Smooth muscle cell (in vitro differentiated cells): ENCODE results near the gene FOXN3. TPM values are rescaled to one million over a fixed set of nuclear protein-coding genes. Genes with fewer than 3 reads are reported as not detected.
A peak's percentile ranks its signal among the peaks of the same experiment; 100 is the strongest.

Source experiments
- DNase-seq: peaks from one replicate; lab custom pipeline; 2025; ENCODE audit not compliant: unreplicated experiment; lab: John Stamatoyannopoulos, UW
- H2AFZ ChIP-seq: fragments of 200-600 bp; sonication (generic); 2 replicates; pipeline ENCODE4 v1.6.0; 2016; ENCODE audit warnings: antibody characterized with exemption, low read depth, mild to moderate bottlenecking
- H3F3A ChIP-seq: fragments of 200-600 bp; sonication (generic); 2 replicates; pipeline ENCODE4 v1.6.0; 2017; ENCODE audit warnings: antibody characterized with exemption, low read depth
- H3K27ac ChIP-seq: fragments of 200-600 bp; sonication (generic); 2 replicates; pipeline ENCODE4 v1.5.1; 2016; ENCODE audit warnings: low read depth, mild to moderate bottlenecking
- H3K27me3 ChIP-seq: fragments of 200-600 bp; sonication (generic); 2 replicates; pipeline ENCODE4 v1.6.1; 2016; ENCODE audit warnings: low read depth, mild to moderate bottlenecking
- H3K36me3 ChIP-seq: fragments of 200-600 bp; sonication (generic); 2 replicates; pipeline ENCODE4 v1.5.1; 2016; ENCODE audit warnings: low read depth
- H3K4me1 ChIP-seq: fragments of 200-600 bp; sonication (generic); 2 replicates; pipeline ENCODE4 v1.5.1; 2016; ENCODE audit warnings: low read depth
- H3K4me2 ChIP-seq: fragments of 200-600 bp; sonication (generic); 2 replicates; pipeline ENCODE4 v1.6.0; 2016; ENCODE audit warnings: mild to moderate bottlenecking
- H3K4me3 ChIP-seq: fragments of 200-600 bp; sonication (generic); 2 replicates; pipeline ENCODE4 v1.5.1; 2016; ENCODE audit warnings: mild to moderate bottlenecking
- H3K79me2 ChIP-seq: fragments of 200-600 bp; sonication (generic); 2 replicates; pipeline ENCODE4 v1.6.0; 2016; ENCODE audit warnings: low read depth, mild to moderate bottlenecking
- H3K9ac ChIP-seq: fragments of 200-600 bp; sonication (generic); 2 replicates; pipeline ENCODE4 v1.6.0; 2016; ENCODE audit warnings: low read depth
- H3K9me3 ChIP-seq: fragments of 200-600 bp; sonication (generic); replicated peaks from 2 replicates; pipeline ENCODE4 v1.5.1; 2016; ENCODE audit warnings: low read depth
- H4K20me1 ChIP-seq: fragments of 200-600 bp; sonication (generic); 2 replicates; pipeline ENCODE4 v1.6.0; 2016; ENCODE audit warnings: low read depth
- WGBS: methylation state at CpG from one replicate; pipeline ENCODE4 v1.1.7; 2016; ENCODE audit warnings: low lambda C conversion rate; 5-methylcytosine and 5-hydroxymethylcytosine counted together
- polyA plus RNA-seq: library from polyadenylated mRNA; unstranded; fragments of >200 nt; fragmentation: Nextera tagmentation; extraction: Ambion mirVana; gene quantifications from 2 replicates; pipeline ENCODE4 v1.2.1, GENCODE V29; 2016
- total RNA-seq: library from RNA; depleted of rRNA; stranded (reverse); fragments of >200 nt; gene quantifications from 2 replicates; pipeline ENCODE4 v1.2.3, GENCODE V29; 2014
- TF ChIP-seq, protein P1 (sequence below): fragments of 200-600 bp; sonication (generic); IDR thresholded peaks from 2 replicates; pipeline ENCODE4 v1.5.1; 2017; ENCODE audit warnings: borderline replicate concordance, mild to moderate bottlenecking, antibody characterized with exemption; ENCODE audit not compliant: insufficient read depth, poor library complexity, severe bottlenecking

The FOXN3 gene
- total and polyA plus RNA-seq, 2 experiments from 2014 or later: 24.5 to 31.5 TPM

DNA sequence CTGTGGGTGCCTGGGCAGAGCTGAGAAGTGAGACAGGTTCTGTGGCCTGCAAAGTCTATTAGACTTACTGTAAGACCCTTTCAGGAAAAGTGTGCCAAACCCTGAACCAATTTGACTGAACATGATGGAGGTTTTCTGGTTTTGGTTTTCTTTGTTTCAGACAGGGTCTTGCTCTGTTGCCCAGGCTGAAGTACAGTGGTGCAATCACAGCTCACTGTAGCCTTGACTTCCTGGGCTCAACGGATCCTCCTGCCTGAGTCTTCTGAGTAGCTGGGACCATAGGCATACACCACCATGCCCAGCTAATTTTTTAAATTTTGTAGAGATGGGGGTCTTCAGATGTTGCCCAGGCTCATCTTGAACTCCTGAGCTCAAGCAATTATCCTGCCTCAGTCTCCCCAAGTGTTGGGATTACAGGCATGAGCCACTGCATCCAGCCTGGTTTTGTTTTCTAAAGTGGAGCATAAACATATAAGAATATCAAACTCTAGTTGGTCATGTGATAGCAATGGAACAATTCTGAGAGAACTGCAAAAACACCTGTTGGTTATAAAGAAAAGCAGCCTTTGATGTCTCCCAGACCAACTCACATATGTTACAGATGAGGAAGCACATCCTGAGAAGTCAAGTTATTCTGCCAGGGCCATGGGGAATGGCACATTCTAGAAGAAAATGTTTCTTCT is 166.9 kb downstream of the FOXN3 start:
- Histone ChIP-seq H2AFZ (no peak overlapping the region), H3K27ac (peak overlapping the region; percentile 50), H3K9ac (no peak overlapping the region), H3K36me3 (no peaks in the 10 kb centered on the region), H3K9me3 (no peaks in the 10 kb centered on the region), H3K4me1 (no peaks in the 10 kb centered on the region), H3K4me2 (no peak overlapping the region), H3K27me3 (no peaks in the 10 kb centered on the region), H3K79me2 (no peaks in the 10 kb centered on the region), H3K4me3 (no peak overlapping the region), H3F3A (no peaks in the 10 kb centered on the region), H4K20me1 (peaks cover 7% of the 10 kb centered on the region)
- no peak for DNase-seq
- WGBS: 94% methylated on average over 1 of the region's 1 CpG
- TF ChIP-seq, protein P1, sequence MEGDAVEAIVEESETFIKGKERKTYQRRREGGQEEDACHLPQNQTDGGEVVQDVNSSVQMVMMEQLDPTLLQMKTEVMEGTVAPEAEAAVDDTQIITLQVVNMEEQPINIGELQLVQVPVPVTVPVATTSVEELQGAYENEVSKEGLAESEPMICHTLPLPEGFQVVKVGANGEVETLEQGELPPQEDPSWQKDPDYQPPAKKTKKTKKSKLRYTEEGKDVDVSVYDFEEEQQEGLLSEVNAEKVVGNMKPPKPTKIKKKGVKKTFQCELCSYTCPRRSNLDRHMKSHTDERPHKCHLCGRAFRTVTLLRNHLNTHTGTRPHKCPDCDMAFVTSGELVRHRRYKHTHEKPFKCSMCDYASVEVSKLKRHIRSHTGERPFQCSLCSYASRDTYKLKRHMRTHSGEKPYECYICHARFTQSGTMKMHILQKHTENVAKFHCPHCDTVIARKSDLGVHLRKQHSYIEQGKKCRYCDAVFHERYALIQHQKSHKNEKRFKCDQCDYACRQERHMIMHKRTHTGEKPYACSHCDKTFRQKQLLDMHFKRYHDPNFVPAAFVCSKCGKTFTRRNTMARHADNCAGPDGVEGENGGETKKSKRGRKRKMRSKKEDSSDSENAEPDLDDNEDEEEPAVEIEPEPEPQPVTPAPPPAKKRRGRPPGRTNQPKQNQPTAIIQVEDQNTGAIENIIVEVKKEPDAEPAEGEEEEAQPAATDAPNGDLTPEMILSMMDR: no peak

DNA sequence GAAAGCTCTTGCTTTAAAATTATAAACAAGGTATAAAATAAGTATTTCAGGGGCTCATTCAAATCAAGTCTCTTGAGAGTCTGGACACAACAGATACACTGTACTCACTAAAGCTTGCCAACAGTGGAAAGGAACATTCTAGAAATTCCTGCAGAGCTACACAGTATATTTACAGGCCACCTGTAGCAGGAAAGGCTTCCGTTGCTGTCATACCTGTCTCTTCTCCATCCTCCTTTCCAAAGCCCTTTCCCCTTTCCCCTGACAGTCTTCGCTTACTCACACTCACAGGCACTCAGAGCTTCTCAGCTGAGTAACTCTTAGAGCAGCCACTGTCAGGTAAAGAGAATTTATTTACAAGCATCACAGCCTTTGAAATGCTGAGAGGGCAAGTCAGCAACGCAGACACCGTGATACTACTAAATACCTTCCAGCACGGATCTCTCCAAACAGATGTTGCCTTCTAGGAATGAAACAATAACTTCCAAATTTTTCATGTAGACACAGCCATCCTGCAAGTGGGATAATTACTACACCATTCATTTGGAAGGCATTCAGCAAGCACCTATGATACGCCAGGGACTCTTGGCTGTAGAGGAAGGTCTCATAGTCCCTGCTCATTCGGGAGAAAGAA is 167.9 kb downstream of the FOXN3 start:
- Histone ChIP-seq H2AFZ (no peak overlapping the region), H3K27ac (peak overlapping the region; percentile 50), H3K4me1 (peaks cover 1% of the 10 kb centered on the region), H4K20me1 (peaks cover 11% of the 10 kb centered on the region), H3K4me3 (no peak overlapping the region), H3K27me3 (no peaks in the 10 kb centered on the region), H3K36me3 (no peaks in the 10 kb centered on the region), H3K79me2 (no peaks in the 10 kb centered on the region), H3F3A (no peaks in the 10 kb centered on the region), H3K9ac (no peak overlapping the region), H3K4me2 (peak overlapping the region; percentile 12), H3K9me3 (no peaks in the 10 kb centered on the region)
- DNase-seq: no peak
- TF ChIP-seq, protein P1: no peak
- 45% methylated on average over 7 of the region's 7 CpGs for WGBS

DNA sequence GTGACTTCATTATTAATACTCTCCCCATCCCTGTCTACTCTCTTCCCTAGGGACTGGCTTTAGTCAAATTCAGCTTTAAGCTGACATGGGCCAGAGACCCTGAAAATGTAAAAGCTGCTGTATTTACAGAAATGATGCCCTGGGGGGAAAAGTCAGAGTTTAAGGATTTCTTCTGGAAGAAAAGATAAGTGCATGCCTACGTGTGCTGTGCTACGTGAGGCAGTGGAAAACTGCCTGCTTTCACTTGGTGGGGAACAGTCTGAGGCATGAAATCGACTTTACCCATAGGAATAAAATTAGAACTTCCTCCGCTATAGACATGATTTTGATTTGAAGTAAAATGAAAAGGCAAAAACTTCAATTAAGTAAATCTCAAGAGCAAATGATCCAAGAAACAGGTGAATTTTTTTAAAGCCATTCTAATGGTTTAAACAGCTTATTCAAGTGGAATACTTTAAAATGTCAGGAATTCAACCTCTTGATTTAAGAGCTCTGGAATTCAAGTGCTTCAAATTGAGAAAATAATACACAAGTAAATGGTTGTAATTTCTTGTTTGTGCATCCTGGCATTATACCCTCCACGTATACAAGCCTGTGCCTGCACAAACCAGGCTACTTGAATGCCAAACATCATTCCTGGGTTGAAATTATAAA is 168.5 kb downstream of the FOXN3 start:
- Histone ChIP-seq H3K4me1 (peaks cover 6% of the 10 kb centered on the region), H3K4me3 (no peak overlapping the region), H3K36me3 (no peaks in the 10 kb centered on the region), H3K9me3 (no peaks in the 10 kb centered on the region), H4K20me1 (peaks cover 17% of the 10 kb centered on the region), H3K79me2 (no peaks in the 10 kb centered on the region), H2AFZ (no peak overlapping the region), H3K9ac (no peak overlapping the region), H3K27me3 (no peaks in the 10 kb centered on the region), H3F3A (no peaks in the 10 kb centered on the region), H3K4me2 (no peak overlapping the region), H3K27ac (peak overlapping the region; percentile 50)
- no peak for DNase-seq
- 53% methylated on average over 5 of the region's 5 CpGs for WGBS
- TF ChIP-seq, protein P1: no peak
